H9 (cell line): ENCODE results near the gene NDE1. TPM values are rescaled to one million over a fixed set of nuclear protein-coding genes. Genes with fewer than 3 reads are reported as not detected.

Experiments used
- DNase-seq: peaks from one replicate; pipeline ENCODE4 v3.0.0-alpha.2; 2017
- H2AFZ ChIP-seq: one replicate; pipeline ENCODE4 v1.6.1; 2013; ENCODE audit warnings: mild to moderate bottlenecking, low read length, control low read depth, moderate library complexity
- H2AK5ac ChIP-seq: 2 replicates; pipeline ENCODE4 v1.6.1; 2013; ENCODE audit warnings: low read length, control low read depth, mixed read lengths; ENCODE audit not compliant: insufficient read length
- H2BK120ac ChIP-seq: one replicate; pipeline ENCODE4 v1.6.1; 2013; ENCODE audit warnings: low read depth, mild to moderate bottlenecking, low read length, control low read depth, inconsistent platforms; ENCODE audit not compliant: poor library complexity, severe bottlenecking
- H2BK12ac ChIP-seq: 2 replicates; pipeline ENCODE4 v1.6.1; 2013; ENCODE audit warnings: low read length, control low read depth, mixed read lengths, low read depth; ENCODE audit not compliant: insufficient read length
- H2BK15ac ChIP-seq: 2 replicates; pipeline ENCODE4 v1.6.1; 2013; ENCODE audit warnings: low read depth, low read length, control low read depth
- H2BK20ac ChIP-seq: one replicate; pipeline ENCODE4 v1.6.1; 2013; ENCODE audit warnings: low read depth, mild to moderate bottlenecking, low read length, control low read depth, inconsistent platforms; ENCODE audit not compliant: poor library complexity, severe bottlenecking
- H2BK5ac ChIP-seq: 2 replicates; pipeline ENCODE4 v1.6.1; 2013; ENCODE audit warnings: low read length, control low read depth, mixed read lengths; ENCODE audit not compliant: insufficient read length
- H3K14ac ChIP-seq: 2 replicates; pipeline ENCODE4 v1.6.1; 2013; ENCODE audit warnings: low read length, control low read depth; ENCODE audit not compliant: insufficient read depth
- H3K18ac ChIP-seq: 2 replicates; pipeline ENCODE4 v1.6.1; 2013; ENCODE audit warnings: low read depth, mild to moderate bottlenecking, mixed read lengths, low read length, control low read depth; ENCODE audit not compliant: insufficient read length
- H3K23ac ChIP-seq: 2 replicates; pipeline ENCODE4 v1.6.1; 2013; ENCODE audit warnings: low read length, control low read depth, mixed read lengths, low read depth; ENCODE audit not compliant: insufficient read length
- H3K23me2 ChIP-seq: 2 replicates; pipeline ENCODE4 v1.6.1; 2013; ENCODE audit warnings: low read depth, mild to moderate bottlenecking, mixed read lengths, low read length, control low read depth; ENCODE audit not compliant: insufficient read length, poor library complexity, severe bottlenecking
- H3K27ac ChIP-seq: 2 replicates; pipeline ENCODE4 v1.5.1; 2013; ENCODE audit warnings: low read length, control low read depth, mixed read lengths, low read depth; ENCODE audit not compliant: insufficient read length
- H3K27me3 ChIP-seq: 2 replicates; pipeline ENCODE4 v1.6.1; 2013; ENCODE audit warnings: low read length, control low read depth, inconsistent platforms; ENCODE audit not compliant: insufficient read depth
- H3K4ac ChIP-seq: 2 replicates; pipeline ENCODE4 v1.6.1; 2013; ENCODE audit warnings: low read depth, mild to moderate bottlenecking, control low read depth, inconsistent platforms, low read length, moderate library complexity
- H3K4me1 ChIP-seq: 2 replicates; pipeline ENCODE4 v1.6.1; 2013; ENCODE audit warnings: low read length, control low read depth, inconsistent platforms; ENCODE audit not compliant: insufficient read depth
- H3K4me2 ChIP-seq: 2 replicates; pipeline ENCODE4 v1.6.1; 2013; ENCODE audit warnings: low read length, control low read depth, mixed read lengths; ENCODE audit not compliant: insufficient read length, insufficient read depth
- H3K56ac ChIP-seq: 2 replicates; pipeline ENCODE4 v1.6.1; 2013; ENCODE audit warnings: low read depth, mild to moderate bottlenecking, mixed read lengths, low read length, control low read depth; ENCODE audit not compliant: insufficient read length
- H3K79me1 ChIP-seq: 2 replicates; pipeline ENCODE4 v1.6.1; 2013; ENCODE audit warnings: low read depth, mild to moderate bottlenecking, moderate library complexity, low read length, control low read depth, inconsistent platforms; ENCODE audit not compliant: insufficient read depth, poor library complexity, severe bottlenecking
- H3K79me2 ChIP-seq: 2 replicates; pipeline ENCODE4 v1.6.1; 2013; ENCODE audit warnings: low read length, control low read depth, inconsistent platforms; ENCODE audit not compliant: insufficient read depth
- H3K9ac ChIP-seq: 2 replicates; pipeline ENCODE4 v1.6.1; 2013; ENCODE audit warnings: low read length, control low read depth, mixed read lengths; ENCODE audit not compliant: insufficient read length; ENCODE audit errors: extremely low read depth
- H3K9me3 ChIP-seq: one replicate; pipeline ENCODE4 v1.6.1; 2013; ENCODE audit warnings: low read depth, low read length, inconsistent platforms; ENCODE audit not compliant: control insufficient read depth
- H3T11ph ChIP-seq: one replicate; pipeline ENCODE4 v1.6.1; 2013; ENCODE audit warnings: mild to moderate bottlenecking, low read length, control low read depth, inconsistent platforms
- H4K20me1 ChIP-seq: one replicate; pipeline ENCODE4 v1.6.1; 2013; ENCODE audit not compliant: control insufficient read depth, insufficient read length, insufficient read depth
- H4K5ac ChIP-seq: 2 replicates; pipeline ENCODE4 v1.6.1; 2013; ENCODE audit warnings: low read depth, mild to moderate bottlenecking, mixed read lengths, low read length, control low read depth; ENCODE audit not compliant: insufficient read length
- H4K8ac ChIP-seq: replicated peaks from 2 replicates; pipeline ENCODE4 v1.6.1; 2013; ENCODE audit warnings: low read length, control low read depth, mixed read lengths, low read depth; ENCODE audit not compliant: insufficient read length
- H4K91ac ChIP-seq: 2 replicates; pipeline ENCODE4 v1.6.1; 2013; ENCODE audit warnings: low read depth, mild to moderate bottlenecking, moderate library complexity, mixed read lengths, low read length, control low read depth; ENCODE audit not compliant: insufficient read length
- H3K27ac Mint-ChIP-seq, 3 experiments: 2 replicates in 2 of 3; 3 replicates in 1 of 3; pipeline ENCODE4 v1.8.0; 2020 to 2021; ENCODE audit warnings: mixed read lengths in 3 of 3, mild to moderate bottlenecking in 1 of 3, moderate library complexity in 1 of 3
- H3K27me3 Mint-ChIP-seq: 2 replicates; pipeline ENCODE4 v1.8.0; 2021; ENCODE audit warnings: low read depth, mild to moderate bottlenecking, moderate library complexity, mixed read lengths
- H3K36me3 Mint-ChIP-seq, 3 experiments: 2 replicates in 2 of 3; 3 replicates in 1 of 3; pipeline ENCODE4 v1.8.0; 2020 to 2021; ENCODE audit warnings: low read depth in 3 of 3, mixed read lengths in 3 of 3; ENCODE audit not compliant: insufficient read depth in 1 of 3
- H3K4me1 Mint-ChIP-seq, 2 experiments: 2 replicates each; pipeline ENCODE4 v1.8.0; 2020; ENCODE audit warnings: mixed read lengths in 2 of 2
- H3K4me3 Mint-ChIP-seq, 2 experiments: 2 replicates in 1 of 2; 3 replicates in 1 of 2; pipeline ENCODE4 v1.8.0; 2020 to 2021; ENCODE audit warnings: mild to moderate bottlenecking in 2 of 2, mixed read lengths in 2 of 2, moderate library complexity in 1 of 2
- H3K9me3 Mint-ChIP-seq, 2 experiments: 2 replicates in 1 of 2; 3 replicates in 1 of 2; pipeline ENCODE4 v1.8.0; 2020; ENCODE audit warnings: mild to moderate bottlenecking in 2 of 2, mixed read lengths in 2 of 2, moderate library complexity in 1 of 2
- whole genome bisulfite sequencing: extraction: QIAGEN DNeasy Blood & Tissue Kit; methylation state at CpG from one replicate; pipeline ENCODE4 v1.1.7; 2013; ENCODE audit warnings: missing lambda C conversion rate, low lambda C conversion rate, mixed read lengths; ENCODE audit not compliant: insufficient read length; ENCODE audit errors: extremely low coverage; 5-methylcytosine and 5-hydroxymethylcytosine counted together
- total RNA-seq: library from RNA; stranded (reverse); gene quantifications from 2 replicates; pipeline ENCODE4 v1.2.1, GENCODE V29; 2021
- TF ChIP-seq, protein P1 (sequence below): fragments of 200-600 bp; sonication (generic); conservative IDR thresholded peaks from 3 replicates; pipeline ENCODE4 v1.8.0; 2021; ENCODE audit warnings: antibody characterized with exemption, mild to moderate bottlenecking

Gene NDE1
- total RNA-seq, 1 experiment from 2014 or later = 49.6 TPM

DNA sequence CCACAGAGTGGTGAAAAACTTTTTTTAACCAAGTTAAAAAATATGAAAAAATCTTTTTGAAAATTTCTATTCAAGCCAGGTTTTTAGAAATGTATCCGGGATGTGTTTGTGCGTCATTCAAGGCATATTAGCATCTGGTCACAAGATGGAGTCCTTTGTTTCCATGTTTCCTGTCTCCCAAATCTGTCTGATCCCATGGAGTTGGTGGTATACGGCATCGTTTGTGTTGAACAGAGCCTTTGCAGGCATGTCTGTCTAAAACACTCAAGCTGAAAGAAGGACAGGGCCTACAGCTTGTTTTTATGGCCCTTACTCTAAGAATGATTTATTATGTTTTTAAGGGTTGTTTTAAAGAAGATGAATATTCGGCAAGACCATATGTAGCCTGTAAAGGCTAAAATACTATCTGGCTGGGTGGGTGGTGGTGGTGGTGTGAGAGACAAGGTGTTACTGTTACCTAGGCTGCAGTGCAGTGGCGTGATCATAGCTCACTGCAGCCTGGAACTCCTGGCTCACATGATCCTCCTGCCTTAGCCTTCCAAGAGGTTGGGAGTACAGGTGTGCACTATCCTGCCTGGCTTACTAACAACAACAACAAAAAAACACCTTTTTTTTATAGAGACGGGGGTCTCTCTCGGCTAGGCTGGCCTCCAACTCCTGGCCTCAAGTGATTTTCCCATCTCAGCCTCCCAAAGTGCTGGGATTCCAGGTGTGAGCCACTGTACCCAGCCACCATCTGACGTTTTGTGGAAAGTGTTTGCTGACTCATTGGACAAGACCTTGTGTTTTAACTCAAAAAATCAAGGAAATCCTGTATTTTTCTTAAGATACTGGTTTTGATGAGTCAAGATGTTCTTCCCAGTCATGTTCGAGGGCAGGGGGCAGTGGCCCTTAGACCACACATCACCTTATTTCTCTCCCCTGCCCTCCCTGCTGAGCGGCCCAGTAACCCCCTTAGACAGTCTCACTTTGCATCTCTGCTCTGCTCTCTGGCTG lies 52.2 kb downstream of the NDE1 start:
- no peaks in the 10 kb centered on the region for H3K27me3 ChIP-seq
- H2BK12ac ChIP-seq = no peak overlapping the region
- no peak overlapping the region for H3K18ac ChIP-seq
- no peak overlapping the region for H2BK5ac ChIP-seq
- H2AK5ac ChIP-seq = no peak overlapping the region
- TF ChIP-seq, protein P1, sequence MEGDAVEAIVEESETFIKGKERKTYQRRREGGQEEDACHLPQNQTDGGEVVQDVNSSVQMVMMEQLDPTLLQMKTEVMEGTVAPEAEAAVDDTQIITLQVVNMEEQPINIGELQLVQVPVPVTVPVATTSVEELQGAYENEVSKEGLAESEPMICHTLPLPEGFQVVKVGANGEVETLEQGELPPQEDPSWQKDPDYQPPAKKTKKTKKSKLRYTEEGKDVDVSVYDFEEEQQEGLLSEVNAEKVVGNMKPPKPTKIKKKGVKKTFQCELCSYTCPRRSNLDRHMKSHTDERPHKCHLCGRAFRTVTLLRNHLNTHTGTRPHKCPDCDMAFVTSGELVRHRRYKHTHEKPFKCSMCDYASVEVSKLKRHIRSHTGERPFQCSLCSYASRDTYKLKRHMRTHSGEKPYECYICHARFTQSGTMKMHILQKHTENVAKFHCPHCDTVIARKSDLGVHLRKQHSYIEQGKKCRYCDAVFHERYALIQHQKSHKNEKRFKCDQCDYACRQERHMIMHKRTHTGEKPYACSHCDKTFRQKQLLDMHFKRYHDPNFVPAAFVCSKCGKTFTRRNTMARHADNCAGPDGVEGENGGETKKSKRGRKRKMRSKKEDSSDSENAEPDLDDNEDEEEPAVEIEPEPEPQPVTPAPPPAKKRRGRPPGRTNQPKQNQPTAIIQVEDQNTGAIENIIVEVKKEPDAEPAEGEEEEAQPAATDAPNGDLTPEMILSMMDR = no peak
- no peak overlapping the region for H4K5ac ChIP-seq
- H3K79me2 ChIP-seq = no peaks in the 10 kb centered on the region
- no peak overlapping the region for H3T11ph ChIP-seq
- no peak overlapping the region for H4K91ac ChIP-seq
- peak overlapping the region; percentile 70 for H3K23ac ChIP-seq
- no peak overlapping the region for H3K27ac ChIP-seq
- DNase-seq = no peak
- peaks cover 2 to 7% of the 10 kb centered on the region in 2 experiments; a peak in 3 of 4 replicates for H3K4me1 Mint-ChIP-seq
- H3K23me2 ChIP-seq = no peaks in the 10 kb centered on the region
- no peak overlapping the region for H3K14ac ChIP-seq
- no peak overlapping the region for H3K9ac ChIP-seq
- H4K8ac ChIP-seq = no peak overlapping the region
- no peaks in the 10 kb centered on the region for H3K9me3 Mint-ChIP-seq
- H3K4me2 ChIP-seq = no peak overlapping the region
- H3K4ac ChIP-seq = no peak overlapping the region
- no peak overlapping the region for H2BK120ac ChIP-seq
- no peak overlapping the region for H2AFZ ChIP-seq
- H2BK20ac ChIP-seq = no peak overlapping the region
- no CpG with 5 or more reads among the region's 11 CpGs for WGBS
- H3K56ac ChIP-seq = no peak overlapping the region
- H3K36me3 Mint-ChIP-seq = peaks cover 11 to 41% (median 28%) of the 10 kb centered on the region in 3 experiments; a peak in 6 of 7 replicates
- H2BK15ac ChIP-seq = no peak overlapping the region
- H3K27ac Mint-ChIP-seq = peak overlapping the region in 2 of 3 experiments; percentile 28 to 30; a peak in 3 of 7 replicates
- H3K9me3 ChIP-seq = no peaks in the 10 kb centered on the region
- no peaks in the 10 kb centered on the region for H3K4me1 ChIP-seq
- H3K4me3 Mint-ChIP-seq = no peak overlapping the region
- no peaks in the 10 kb centered on the region for H3K27me3 Mint-ChIP-seq
- no peaks in the 10 kb centered on the region for H4K20me1 ChIP-seq
- no peaks in the 10 kb centered on the region for H3K79me1 ChIP-seq
